ENCODE measurements around the gene SLC43A1. TPM values are rescaled to one million over a fixed set of nuclear protein-coding genes. Genes with fewer than 3 reads are reported as not detected.

The SLC43A1 gene
- polyA plus RNA-seq, 2 donors, result 2.5 to 3.7 TPM

DNA sequence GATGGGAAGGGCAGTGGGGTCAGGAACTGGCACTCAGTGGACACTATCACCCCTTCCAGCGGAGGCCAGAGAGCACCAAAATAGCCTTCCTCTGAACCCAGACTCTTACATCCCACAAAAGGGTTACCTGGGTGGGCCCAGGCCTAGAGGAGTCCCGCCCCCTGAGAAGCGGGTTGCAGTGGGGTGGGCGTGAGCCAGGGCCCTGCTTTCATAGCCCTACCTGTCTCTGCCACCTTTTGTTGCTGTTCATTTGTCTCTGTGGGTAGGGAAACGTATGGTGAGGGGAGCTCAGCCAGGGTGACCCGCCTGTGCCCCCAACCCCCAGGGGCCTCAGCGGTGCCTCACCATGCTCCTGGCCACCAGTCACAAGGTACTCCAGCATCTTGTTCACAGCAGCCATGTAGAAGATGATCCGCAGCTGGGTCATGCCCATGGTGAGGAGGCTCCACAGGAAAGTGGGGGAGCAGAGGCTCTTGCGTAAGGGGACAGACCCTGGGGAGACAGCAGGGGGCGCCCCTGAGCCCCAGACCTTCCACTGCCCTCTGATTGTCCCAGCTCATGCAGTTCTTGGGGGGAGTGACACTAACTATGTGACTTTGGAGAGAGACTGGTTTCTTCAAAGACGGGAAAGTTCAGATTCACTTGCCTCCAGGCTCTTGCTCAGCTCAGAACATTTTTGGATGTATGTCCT, 24.0 kb downstream of the SLC43A1 start:
- WGBS, 2 donors, result 80 to 82% methylated on average over 10 to 11 of the region's 11 CpGs
- H3K27ac ChIP-seq (ENCODE audit: low read depth in 2 of 2, low read length in 1 of 2), result no peak overlapping the region
- no peaks in the 10 kb centered on the region for H3K27me3 ChIP-seq (ENCODE audit: control insufficient read depth in 1 of 2, insufficient read depth in 2 of 2, low read length in 2 of 2)
- no peak overlapping the region for H3K4me3 ChIP-seq (ENCODE audit: low read depth in 1 of 2, low read length in 2 of 2)
- H3K36me3 ChIP-seq (ENCODE audit: control insufficient read depth in 2 of 2, insufficient read depth in 2 of 2, low read length in 1 of 2), result no peaks in the 10 kb centered on the region
- no peaks in the 10 kb centered on the region for H3K9me3 ChIP-seq (ENCODE audit: control insufficient read depth in 2 of 2, insufficient read depth in 1 of 2, low read depth in 1 of 2, low read length in 1 of 2)
- peaks cover 0 to 2% of the 10 kb centered on the region in 2 donors for H3K4me1 ChIP-seq (ENCODE audit: control insufficient read depth in 2 of 2, insufficient read depth in 2 of 2, low read length in 1 of 2)

- Histone ChIP-seq H3K36me3 (ENCODE audit: control insufficient read depth in 2 of 2, insufficient read depth in 2 of 2, low read length in 1 of 2) (no peaks in the 10 kb centered on the region), H3K27ac (ENCODE audit: low read depth in 2 of 2, low read length in 1 of 2) (no peak overlapping the region), H3K4me1 (ENCODE audit: control insufficient read depth in 2 of 2, insufficient read depth in 2 of 2, low read length in 1 of 2) (peaks cover 0 to 2% of the 10 kb centered on the region in 2 donors), H3K4me3 (ENCODE audit: low read depth in 1 of 2, low read length in 2 of 2) (no peak overlapping the region), H3K27me3 (ENCODE audit: control insufficient read depth in 1 of 2, insufficient read depth in 2 of 2, low read length in 2 of 2) (no peaks in the 10 kb centered on the region), H3K9me3 (ENCODE audit: control insufficient read depth in 2 of 2, insufficient read depth in 1 of 2, low read depth in 1 of 2, low read length in 1 of 2) (no peaks in the 10 kb centered on the region)
- 80 to 88% methylated on average over 9 of the region's 9 CpGs for WGBS, 2 donors
Observed at GRCh38 chr11:57490456-57491248, 24.9 kb downstream of the SLC43A1 start.

GRCh38 chr11:57487920-57488659, 27.4 kb downstream of the SLC43A1 start:
- H3K36me3 ChIP-seq (ENCODE audit: control insufficient read depth in 2 of 2, insufficient read depth in 2 of 2, low read length in 1 of 2), result no peaks in the 10 kb centered on the region
- 82 to 85% methylated on average over 6 of the region's 6 CpGs for WGBS, 2 donors
- H3K27me3 ChIP-seq (ENCODE audit: control insufficient read depth in 1 of 2, insufficient read depth in 2 of 2, low read length in 2 of 2), result no peaks in the 10 kb centered on the region
- no peaks in the 10 kb centered on the region for H3K9me3 ChIP-seq (ENCODE audit: control insufficient read depth in 2 of 2, insufficient read depth in 1 of 2, low read depth in 1 of 2, low read length in 1 of 2)
- H3K4me3 ChIP-seq (ENCODE audit: low read depth in 1 of 2, low read length in 2 of 2), result no peak overlapping the region
- no peak overlapping the region for H3K27ac ChIP-seq (ENCODE audit: low read depth in 2 of 2, low read length in 1 of 2)
- peaks cover 1 to 4% of the 10 kb centered on the region in 2 donors for H3K4me1 ChIP-seq (ENCODE audit: control insufficient read depth in 2 of 2, insufficient read depth in 2 of 2, low read length in 1 of 2)

DNA sequence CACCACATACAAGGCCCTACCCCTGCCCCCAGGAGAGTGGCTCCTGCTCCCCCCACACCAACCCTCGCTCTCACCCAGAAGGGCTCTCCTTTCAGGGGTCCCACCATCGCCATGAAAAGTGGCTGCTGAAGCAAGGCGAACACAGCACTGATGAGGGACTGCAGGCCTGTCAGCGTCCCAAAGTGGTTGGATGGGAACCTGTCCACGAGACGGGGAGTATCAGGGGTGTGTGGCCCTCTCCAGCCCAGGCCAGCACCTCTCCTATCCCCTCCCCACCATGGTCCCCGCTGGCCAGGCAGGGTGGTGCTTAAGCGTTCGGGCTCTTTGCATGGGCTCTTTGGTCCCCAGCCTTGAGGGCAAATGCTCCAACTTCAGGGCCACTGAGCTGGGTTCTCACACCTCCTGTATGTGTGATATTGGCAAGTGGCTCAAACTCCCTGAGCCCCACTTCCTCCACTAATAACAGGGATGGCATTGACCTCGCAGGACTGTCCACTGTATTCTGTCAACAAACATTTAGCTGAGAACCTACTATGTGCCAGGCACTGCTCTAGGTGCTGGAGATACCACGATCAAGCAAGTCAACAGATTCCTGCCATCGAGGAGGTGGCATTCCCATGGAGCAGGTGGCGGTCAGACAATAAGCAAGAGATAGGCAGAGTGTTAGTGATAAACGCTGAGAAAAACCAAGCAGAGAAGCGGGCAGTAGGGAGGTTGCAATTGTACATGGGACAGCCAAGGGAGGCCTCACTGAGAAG, 28.3 kb downstream of the SLC43A1 start:
- H3K27ac ChIP-seq (ENCODE audit: low read depth in 2 of 2, low read length in 1 of 2), result no peak overlapping the region
- no peaks in the 10 kb centered on the region for H3K27me3 ChIP-seq (ENCODE audit: control insufficient read depth in 1 of 2, insufficient read depth in 2 of 2, low read length in 2 of 2)
- H3K4me3 ChIP-seq (ENCODE audit: low read depth in 1 of 2, low read length in 2 of 2), result no peak overlapping the region
- no peaks in the 10 kb centered on the region for H3K36me3 ChIP-seq (ENCODE audit: control insufficient read depth in 2 of 2, insufficient read depth in 2 of 2, low read length in 1 of 2)
- H3K9me3 ChIP-seq (ENCODE audit: control insufficient read depth in 2 of 2, insufficient read depth in 1 of 2, low read depth in 1 of 2, low read length in 1 of 2), result no peaks in the 10 kb centered on the region
- 89 to 92% methylated on average over 15 of the region's 15 CpGs for WGBS, 2 donors
- H3K4me1 ChIP-seq (ENCODE audit: control insufficient read depth in 2 of 2, insufficient read depth in 2 of 2, low read length in 1 of 2), result peaks cover 2 to 8% of the 10 kb centered on the region in 2 donors

DNA sequence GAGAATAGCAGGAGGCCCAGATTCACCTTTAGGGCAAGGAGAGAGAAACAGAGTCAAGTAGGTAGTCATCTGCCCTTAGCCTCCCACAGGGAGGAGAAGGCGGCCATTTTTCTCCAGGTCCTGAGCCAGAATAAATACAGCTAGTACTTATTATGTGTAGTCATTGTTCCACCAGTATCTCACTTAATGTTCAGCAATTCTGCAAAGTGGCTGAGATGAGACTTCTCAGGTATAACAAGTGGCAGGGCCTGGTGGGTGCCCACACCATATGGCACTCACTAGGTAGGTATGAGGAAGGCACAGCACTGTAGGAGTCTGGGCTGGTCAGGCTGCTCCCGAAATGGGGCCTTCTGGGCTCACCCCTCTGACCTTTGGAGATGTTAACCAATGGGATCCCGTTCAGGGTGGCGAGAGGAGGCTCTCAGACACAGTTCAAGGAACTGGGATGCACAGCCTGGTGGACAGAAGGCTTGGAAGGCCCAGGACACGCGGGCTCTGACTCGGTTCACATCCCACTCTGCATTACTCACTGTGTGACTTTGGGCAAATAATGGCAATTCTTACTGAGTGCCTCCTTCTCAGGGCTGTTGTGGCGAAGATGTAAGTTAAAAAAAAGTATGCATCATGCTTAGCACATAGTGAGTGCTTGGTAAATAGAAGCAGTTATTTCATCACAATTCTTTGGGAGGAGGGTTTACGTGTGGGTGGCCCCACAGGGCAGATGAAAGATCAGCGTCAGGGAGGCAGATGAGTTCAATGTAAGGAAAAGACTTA, 30.1 kb downstream of the SLC43A1 start:
- H3K27ac ChIP-seq (ENCODE audit: low read depth in 2 of 2, low read length in 1 of 2), result no peak overlapping the region
- no peak overlapping the region for H3K4me3 ChIP-seq (ENCODE audit: low read depth in 1 of 2, low read length in 2 of 2)
- no peaks in the 10 kb centered on the region for H3K9me3 ChIP-seq (ENCODE audit: control insufficient read depth in 2 of 2, insufficient read depth in 1 of 2, low read depth in 1 of 2, low read length in 1 of 2)
- H3K27me3 ChIP-seq (ENCODE audit: control insufficient read depth in 1 of 2, insufficient read depth in 2 of 2, low read length in 2 of 2), result no peaks in the 10 kb centered on the region
- H3K36me3 ChIP-seq (ENCODE audit: control insufficient read depth in 2 of 2, insufficient read depth in 2 of 2, low read length in 1 of 2), result no peaks in the 10 kb centered on the region
- 85 to 87% methylated on average over 10 of the region's 10 CpGs for WGBS, 2 donors
- peaks cover 2 to 8% of the 10 kb centered on the region in 2 donors for H3K4me1 ChIP-seq (ENCODE audit: control insufficient read depth in 2 of 2, insufficient read depth in 2 of 2, low read length in 1 of 2)

- 44 to 56% methylated on average over 7 of the region's 7 CpGs for WGBS, 2 donors
- H3K27ac ChIP-seq (ENCODE audit: low read depth in 2 of 2, low read length in 1 of 2), result no peak overlapping the region
- no peaks in the 10 kb centered on the region for H3K27me3 ChIP-seq (ENCODE audit: control insufficient read depth in 1 of 2, insufficient read depth in 2 of 2, low read length in 2 of 2)
- H3K9me3 ChIP-seq (ENCODE audit: control insufficient read depth in 2 of 2, insufficient read depth in 1 of 2, low read depth in 1 of 2, low read length in 1 of 2), result no peaks in the 10 kb centered on the region
- H3K4me3 ChIP-seq (ENCODE audit: low read depth in 1 of 2, low read length in 2 of 2), result no peak overlapping the region
- no peaks in the 10 kb centered on the region for H3K36me3 ChIP-seq (ENCODE audit: control insufficient read depth in 2 of 2, insufficient read depth in 2 of 2, low read length in 1 of 2)
- H3K4me1 ChIP-seq (ENCODE audit: control insufficient read depth in 2 of 2, insufficient read depth in 2 of 2, low read length in 1 of 2), result peaks cover 2 to 8% of the 10 kb centered on the region in 2 donors
Observed at GRCh38 chr11:57484141-57484710, 31.3 kb downstream of the SLC43A1 start.

DNA sequence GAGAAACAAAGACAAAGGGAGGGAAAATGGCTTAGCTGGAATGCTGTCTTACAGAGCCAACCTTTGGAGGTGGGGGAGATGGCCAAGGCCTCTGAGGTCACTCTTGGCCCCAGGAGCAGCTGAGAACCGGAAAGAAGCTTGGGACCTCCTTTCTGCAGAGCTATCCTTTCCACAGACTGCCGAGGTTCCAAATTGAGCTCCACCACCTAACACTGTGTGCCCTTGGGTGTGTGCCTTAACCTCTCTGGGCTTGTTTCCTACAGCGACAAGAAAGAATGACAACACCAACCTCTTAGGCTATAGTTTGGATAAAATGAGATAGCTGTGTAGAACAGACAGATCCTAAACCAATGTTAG, 32.0 kb downstream of the SLC43A1 start:
- Histone ChIP-seq H3K27me3 (ENCODE audit: control insufficient read depth in 1 of 2, insufficient read depth in 2 of 2, low read length in 2 of 2) (no peaks in the 10 kb centered on the region), H3K4me1 (ENCODE audit: control insufficient read depth in 2 of 2, insufficient read depth in 2 of 2, low read length in 1 of 2) (peaks cover 2 to 8% of the 10 kb centered on the region in 2 donors), H3K4me3 (ENCODE audit: low read depth in 1 of 2, low read length in 2 of 2) (no peak overlapping the region), H3K9me3 (ENCODE audit: control insufficient read depth in 2 of 2, insufficient read depth in 1 of 2, low read depth in 1 of 2, low read length in 1 of 2) (no peaks in the 10 kb centered on the region), H3K36me3 (ENCODE audit: control insufficient read depth in 2 of 2, insufficient read depth in 2 of 2, low read length in 1 of 2) (no peaks in the 10 kb centered on the region), H3K27ac (ENCODE audit: low read depth in 2 of 2, low read length in 1 of 2) (no peak overlapping the region)
- 55 to 67% methylated on average over 3 of the region's 3 CpGs for WGBS, 2 donors

DNA sequence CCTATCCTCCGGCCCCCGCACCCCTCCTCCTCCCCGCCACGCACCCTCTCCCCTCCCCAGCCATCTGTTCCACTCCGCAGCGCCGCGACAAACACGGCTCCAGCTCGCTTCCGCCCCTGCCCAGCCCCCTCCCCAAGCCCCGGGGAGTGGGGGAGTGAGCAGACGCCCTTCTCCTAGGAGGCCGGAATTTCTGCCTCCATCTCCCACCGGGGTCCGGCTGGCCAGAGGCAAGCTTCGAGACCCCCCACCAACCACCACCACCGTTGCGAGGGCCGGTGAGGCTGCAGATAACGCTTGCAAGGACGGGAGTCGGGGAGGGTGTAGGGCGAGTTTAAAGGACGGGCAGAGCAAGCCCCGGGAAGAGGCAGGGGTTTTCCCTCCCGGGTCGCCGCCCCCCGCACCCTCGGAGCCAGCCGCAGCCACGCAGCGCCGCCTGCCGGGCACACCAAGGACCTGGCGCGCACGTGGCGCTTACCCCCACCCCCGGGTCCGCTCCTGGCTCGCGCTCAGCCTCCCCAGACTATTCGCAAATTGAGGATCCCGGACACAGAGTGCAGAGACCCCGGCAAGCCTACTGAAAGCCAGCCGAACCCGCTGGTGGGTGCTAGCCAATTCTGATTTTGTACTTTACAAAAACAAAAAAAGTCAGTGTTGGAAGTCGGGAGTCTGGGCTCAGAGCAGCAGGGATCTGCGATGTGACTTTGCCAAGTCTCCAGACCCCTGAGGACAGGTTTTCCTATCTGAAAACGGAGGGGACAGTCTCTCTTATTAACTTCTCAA, 32.5 kb downstream of the SLC43A1 start:
- WGBS, 2 donors, result 2 to 11% methylated on average over 51 to 52 of the region's 52 CpGs
- H3K27me3 ChIP-seq (ENCODE audit: control insufficient read depth in 1 of 2, insufficient read depth in 2 of 2, low read length in 2 of 2), result no peaks in the 10 kb centered on the region
- peak overlapping the region in 1 of 2 donors; percentile 32 for H3K4me3 ChIP-seq (ENCODE audit: low read depth in 1 of 2, low read length in 2 of 2)
- H3K27ac ChIP-seq (ENCODE audit: low read depth in 2 of 2, low read length in 1 of 2), result no peak overlapping the region
- no peaks in the 10 kb centered on the region for H3K36me3 ChIP-seq (ENCODE audit: control insufficient read depth in 2 of 2, insufficient read depth in 2 of 2, low read length in 1 of 2)
- no peaks in the 10 kb centered on the region for H3K9me3 ChIP-seq (ENCODE audit: control insufficient read depth in 2 of 2, insufficient read depth in 1 of 2, low read depth in 1 of 2, low read length in 1 of 2)
- H3K4me1 ChIP-seq (ENCODE audit: control insufficient read depth in 2 of 2, insufficient read depth in 2 of 2, low read length in 1 of 2), result peaks cover 2 to 8% of the 10 kb centered on the region in 2 donors

All from esophagus (tissue), 2 donors.